PC-3 (cell line): ENCODE measurements around the gene CD300LB.

ENCODE experiments used
- CTCF ChIP-seq: fragments of 300-600 bp; sonication (generic); conservative IDR thresholded peaks from 2 replicates; pipeline ENCODE4 v1.5.1; 2017; ENCODE audit warnings: antibody characterized with exemption, low read depth, mild to moderate bottlenecking, low read length
- EZH2 ChIP-seq: fragments of 300-600 bp; sonication (generic); IDR thresholded peaks from one replicate; pipeline ENCODE4 v1.6.1; 2017; ENCODE audit warnings: antibody characterized with exemption, mild to moderate bottlenecking, low read length; ENCODE audit not compliant: unreplicated experiment

GRCh38 chr17:74481621-74482020 is 49.7 kb downstream of the CD300LB start:
- TF ChIP-seq CTCF (no peak), EZH2 (no peak)
